Ovary (tissue), 9 donors: Measurements from ENCODE around the gene EYA3. TPM values are rescaled to one million over a fixed set of nuclear protein-coding genes. Genes with fewer than 3 reads are reported as not detected.

ENCODE experiments used
- DNase-seq, 5 donors: peaks; one replicate each; pipeline ENCODE4 v3.0.0-alpha.2; 2019 to 2020
- H3K27ac ChIP-seq, 2 donors: fragments of 200-600 bp; one replicate each; pipeline versions ENCODE4 v1.5.1 to v1.8.0; 2019 to 2022
- H3K27me3 ChIP-seq: fragments of 200-600 bp; one replicate; pipeline ENCODE4 v1.8.0; 2022
- H3K36me3 ChIP-seq: fragments of 200-600 bp; sonication (generic); one replicate; pipeline ENCODE4 v1.5.1; 2019
- H3K4me1 ChIP-seq: one replicate; pipeline ENCODE4 v1.8.1; 2013; ENCODE audit warnings: mild to moderate bottlenecking, moderate library complexity; ENCODE audit not compliant: insufficient read depth
- H3K4me3 ChIP-seq: fragments of 200-600 bp; sonication (generic); one replicate; pipeline ENCODE4 v1.5.1; 2017
- H3K9me3 ChIP-seq, 2 donors: fragments of 200-600 bp in 1 of 2; sonication (generic) in 1 of 2; one replicate each; pipeline versions ENCODE4 v1.5.1 to v1.8.1; 2013 to 2019; ENCODE audit warnings: mild to moderate bottlenecking in 1 of 2, moderate library complexity in 1 of 2
- EP300 ChIP-seq: sonication (generic); formaldehyde crosslinking; IDR thresholded peaks from one replicate; pipeline ENCODE4 v1.6.1; 2017; ENCODE audit warnings: antibody characterized with exemption
- POLR2A ChIP-seq: fragments of 450-650 bp; IDR thresholded peaks from one replicate; pipeline ENCODE4 v1.6.1; 2017; ENCODE audit warnings: antibody characterized with exemption, mild to moderate bottlenecking, moderate library complexity
- WGBS, 3 donors: extraction: QIAGEN DNeasy Blood & Tissue Kit in 1 of 3; methylation state at CpG; one replicate each; pipeline versions ENCODE4 v1.1.5 to v1.1.7; 2013 to 2017; 5-methylcytosine and 5-hydroxymethylcytosine counted together
- intact Hi-C, 4 donors: fragments of 100-400 bp; cut with DNase I; formaldehyde crosslinking; loops; one replicate each; pipeline versions ENCODE4 v1.11.0 to v1.15.1; 2022 to 2023
- polyA plus RNA-seq, 2 donors: library from polyadenylated mRNA; stranded (reverse); fragments of 200-250 nt in 1 of 2; fragments of 350-450 nt in 1 of 2; fragmentation: Illumina TruSeq in 1 of 2; extraction: RNeasy Lipid Tissue Mini Kit (QIAGEN cat#74804) in 1 of 2; gene quantifications; one replicate each; pipeline ENCODE4 v1.2.3, GENCODE V29; 2013 to 2014
- total RNA-seq, 7 donors: library from RNA; depleted of rRNA in 2 of 7; stranded (reverse); fragments of >200 nt in 2 of 7; fragmentation: NEBNext Ultra II Directional in 3 of 7; extraction: Animal tissue kit (Norgen Biotek cat#: 25700) in 3 of 7; gene quantifications; one replicate each; pipeline versions ENCODE4 v1.1.0 to v1.2.4, GENCODE V29; 2016 to 2023
- TF ChIP-seq, protein P1 (sequence below), 3 donors: fragments of 450-650 bp in 2 of 3; fragments of 200-600 bp in 1 of 3; IDR thresholded peaks; one replicate each; pipeline versions ENCODE4 v1.5.1 to v1.8.0; 2016 to 2022; ENCODE audit warnings: antibody characterized with exemption in 3 of 3, mild to moderate bottlenecking in 1 of 3
- donor health status: DM: no; HTN: no; CAD: no; lungs with moderate emphysema.
- donor health status: DM: no; HTN: no; CAD: no.
- donor health status: Bipolar disorder and iron deficiency.
- donor health status: DM: yes; HTN: yes; CAD: no.
- donor health status: DM: no; HTN: no; CAD: no.
- donor health status: DM: yes; HTN: yes; CAD: no.

The EYA3 gene
- total and polyA plus RNA-seq, 9 donors = 5.4 to 25.7 (median 14.6) TPM

DNA sequence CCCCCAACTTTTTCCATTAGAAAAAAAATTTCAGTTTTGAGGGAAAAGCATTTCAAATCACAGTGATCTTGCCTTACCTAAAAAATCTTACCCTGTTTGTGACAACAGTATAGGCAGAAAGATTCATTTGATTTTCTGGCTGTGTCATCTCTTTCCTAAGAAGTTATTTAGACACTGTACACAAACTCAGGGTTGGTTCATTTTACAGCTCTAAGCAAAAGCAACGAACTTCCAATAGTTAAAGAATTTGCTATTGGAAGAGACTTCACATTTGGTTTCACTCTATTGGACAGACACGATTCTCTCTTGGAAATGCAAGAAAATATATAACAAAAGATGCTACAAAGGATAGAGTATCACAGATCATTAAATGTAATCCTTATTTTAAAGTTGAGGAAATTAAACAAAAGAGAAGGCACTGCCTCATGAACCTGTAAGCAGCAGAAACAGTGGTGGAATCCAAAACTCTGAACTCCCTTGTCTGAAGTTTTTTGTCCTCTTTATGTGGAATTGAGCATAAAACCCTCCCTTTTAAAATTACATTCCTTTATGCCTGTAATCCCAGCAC, 20.8 kb downstream of the EYA3 start:
- TF ChIP-seq, protein P1, sequence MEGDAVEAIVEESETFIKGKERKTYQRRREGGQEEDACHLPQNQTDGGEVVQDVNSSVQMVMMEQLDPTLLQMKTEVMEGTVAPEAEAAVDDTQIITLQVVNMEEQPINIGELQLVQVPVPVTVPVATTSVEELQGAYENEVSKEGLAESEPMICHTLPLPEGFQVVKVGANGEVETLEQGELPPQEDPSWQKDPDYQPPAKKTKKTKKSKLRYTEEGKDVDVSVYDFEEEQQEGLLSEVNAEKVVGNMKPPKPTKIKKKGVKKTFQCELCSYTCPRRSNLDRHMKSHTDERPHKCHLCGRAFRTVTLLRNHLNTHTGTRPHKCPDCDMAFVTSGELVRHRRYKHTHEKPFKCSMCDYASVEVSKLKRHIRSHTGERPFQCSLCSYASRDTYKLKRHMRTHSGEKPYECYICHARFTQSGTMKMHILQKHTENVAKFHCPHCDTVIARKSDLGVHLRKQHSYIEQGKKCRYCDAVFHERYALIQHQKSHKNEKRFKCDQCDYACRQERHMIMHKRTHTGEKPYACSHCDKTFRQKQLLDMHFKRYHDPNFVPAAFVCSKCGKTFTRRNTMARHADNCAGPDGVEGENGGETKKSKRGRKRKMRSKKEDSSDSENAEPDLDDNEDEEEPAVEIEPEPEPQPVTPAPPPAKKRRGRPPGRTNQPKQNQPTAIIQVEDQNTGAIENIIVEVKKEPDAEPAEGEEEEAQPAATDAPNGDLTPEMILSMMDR (IDR thresholded peaks at IDR 0.05) = no peak
- no peak for TF ChIP-seq EP300
- Histone ChIP-seq H3K36me3 (no peaks in the 10 kb centered on the region), H3K9me3 (no peaks in the 10 kb centered on the region), H3K27me3 (no peaks in the 10 kb centered on the region), H3K27ac (no peak overlapping the region), H3K4me3 (no peak overlapping the region), H3K4me1 (no peaks in the 10 kb centered on the region)
- intact Hi-C loops = no loop called here
- 29 to 45% (median 43%) methylated on average over 2 of the region's 2 CpGs for WGBS, 3 donors
- no peak for DNase-seq

DNA sequence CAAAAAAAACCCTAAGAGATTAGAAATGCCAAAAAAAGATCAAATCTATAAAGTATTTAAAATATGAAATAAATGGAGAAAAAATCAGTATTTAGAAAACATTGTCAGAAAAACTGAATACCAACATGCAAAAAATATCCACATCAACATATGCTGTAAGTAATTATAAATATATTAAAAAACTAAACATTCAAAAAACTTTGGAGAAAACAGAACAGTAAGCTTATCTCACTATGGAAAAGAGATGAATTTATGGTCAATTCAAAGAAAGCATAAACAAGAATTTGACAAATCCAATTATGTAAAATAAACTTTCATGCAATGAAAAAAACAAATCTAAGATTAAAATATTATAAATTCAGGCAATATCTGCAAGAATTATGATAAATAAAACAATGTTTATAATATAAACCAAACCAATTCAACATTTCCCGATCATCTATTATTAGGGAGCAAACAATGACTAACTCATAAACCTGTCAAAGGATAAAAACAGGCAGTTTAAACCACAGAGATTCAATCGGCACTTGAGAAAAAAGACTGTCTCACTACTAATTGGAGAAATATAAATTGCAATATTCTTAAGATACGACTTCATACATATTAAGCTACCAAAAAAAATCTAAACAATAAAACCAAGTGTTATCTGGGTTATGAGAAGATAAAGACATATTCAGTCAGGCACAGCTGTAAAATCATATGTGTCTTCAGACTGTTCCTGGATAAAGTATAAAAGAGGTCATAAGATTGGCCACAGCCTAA, 21.8 kb downstream of the EYA3 start:
- no peak for DNase-seq
- WGBS, 3 donors = 43 to 54% (median 48%) methylated on average over 3 of the region's 3 CpGs
- H3K27ac ChIP-seq = no peak overlapping the region
- H3K4me1 ChIP-seq = no peaks in the 10 kb centered on the region
- H3K27me3 ChIP-seq = no peaks in the 10 kb centered on the region
- H3K9me3 ChIP-seq = no peaks in the 10 kb centered on the region
- H3K4me3 ChIP-seq = no peak overlapping the region
- no peaks in the 10 kb centered on the region for H3K36me3 ChIP-seq
- intact Hi-C loops = no loop called here
- TF ChIP-seq, protein P1 (IDR thresholded peaks at IDR 0.05) = no peak
- TF ChIP-seq EP300 = no peak
- no peak for TF ChIP-seq POLR2A

DNA sequence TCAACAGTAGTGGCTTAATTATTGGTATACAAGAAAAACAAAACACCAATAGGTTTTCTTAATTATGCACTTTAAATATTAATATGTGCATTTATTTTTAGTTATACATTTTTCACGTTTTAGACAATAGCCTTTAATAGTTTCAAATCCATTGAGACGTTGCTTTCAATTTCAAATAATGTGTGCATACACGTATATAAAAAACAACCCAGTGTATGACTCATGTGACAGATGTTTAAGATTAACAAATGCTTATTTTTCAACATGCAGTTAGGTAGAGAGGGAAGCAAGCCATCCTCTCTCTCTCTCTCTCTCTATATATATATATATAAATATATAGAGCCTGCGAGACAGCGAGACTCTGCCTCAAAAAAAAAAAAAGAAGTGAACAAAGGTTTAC, 24.3 kb downstream of the EYA3 start:
- WGBS, 3 donors = 81 to 89% (median 85%) methylated on average over 5 of the region's 5 CpGs
- intact Hi-C loops = no loop called here
- H3K4me3 ChIP-seq = no peak overlapping the region

DNA sequence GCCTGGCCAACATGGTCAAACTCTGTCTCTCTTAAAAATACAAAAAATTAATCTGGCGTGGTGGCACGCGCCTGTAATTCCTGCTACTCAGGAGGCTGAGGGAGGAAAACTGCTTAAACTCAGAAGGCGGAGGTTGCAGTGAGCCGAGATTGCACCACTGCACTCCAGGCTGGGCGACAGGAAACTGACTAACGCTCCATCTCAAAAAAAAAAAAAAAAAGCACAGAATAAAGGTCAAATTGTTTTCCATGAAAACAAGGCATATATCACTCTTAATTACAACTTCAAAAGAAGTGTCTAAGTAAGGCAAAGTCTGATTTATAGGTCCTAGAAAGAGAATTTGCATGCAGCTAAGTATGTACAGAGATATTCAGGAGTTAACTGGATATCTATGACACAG, 25.6 kb downstream of the EYA3 start:
- Histone ChIP-seq H3K4me3 (no peak overlapping the region), H3K36me3 (no peaks in the 10 kb centered on the region), H3K4me1 (no peaks in the 10 kb centered on the region), H3K27ac (no peak overlapping the region), H3K9me3 (no peaks in the 10 kb centered on the region), H3K27me3 (no peaks in the 10 kb centered on the region)
- DNase-seq = no peak
- intact Hi-C loops = no loop called here
- TF ChIP-seq POLR2A (no peak), EP300 (no peak)
- TF ChIP-seq, protein P1 (IDR thresholded peaks at IDR 0.05) = no peak
- 91 to 93% (median 93%) methylated on average over 7 of the region's 7 CpGs for WGBS, 3 donors

More for the DNA sequence above, 24.3 kb downstream of the EYA3 start:
- no peaks in the 10 kb centered on the region for H3K4me1 ChIP-seq
- no peaks in the 10 kb centered on the region for H3K9me3 ChIP-seq
- DNase-seq = no peak
- no peak for TF ChIP-seq EP300
- TF ChIP-seq, protein P1 (IDR thresholded peaks at IDR 0.05) = no peak
- no peak for TF ChIP-seq POLR2A
- no peaks in the 10 kb centered on the region for H3K36me3 ChIP-seq
- H3K27ac ChIP-seq = no peak overlapping the region
- no peaks in the 10 kb centered on the region for H3K27me3 ChIP-seq
